Colonic mucosa (tissue), 4 donors: Measurements from ENCODE around the gene C4B. TPM values are rescaled to one million over a fixed set of nuclear protein-coding genes. Genes with fewer than 3 reads are reported as not detected.
"Not testable (repeated sequence)": the region's sequence is repeated elsewhere in the genome, so short reads cannot be mapped to it uniquely, and the experiment has no call there.

ENCODE experiments used
- DNase-seq: peaks from one replicate; pipeline ENCODE4 v3.0.0-alpha.2; 2020
- H3K27ac ChIP-seq: fragments of 200-600 bp; one replicate; pipeline ENCODE4 v1.8.0; 2021
- H3K27me3 ChIP-seq: fragments of 200-600 bp; one replicate; pipeline ENCODE4 v1.8.0; 2021
- H3K36me3 ChIP-seq: fragments of 200-600 bp; one replicate; pipeline ENCODE4 v1.8.0; 2021
- H3K4me1 ChIP-seq: fragments of 200-600 bp; one replicate; pipeline ENCODE4 v1.8.0; 2021; ENCODE audit warnings: mild to moderate bottlenecking
- H3K4me3 ChIP-seq: fragments of 200-600 bp; one replicate; pipeline ENCODE4 v1.8.0; 2021
- H3K9ac ChIP-seq, 2 donors: one replicate each; pipeline ENCODE4 v1.7.0; 2013; ENCODE audit warnings: control low read depth in 2 of 2, low read depth in 2 of 2, low read length in 2 of 2
- H3K9me3 ChIP-seq: fragments of 200-600 bp; one replicate; pipeline ENCODE4 v1.8.0; 2021
- intact Hi-C: fragments of 100-400 bp; cut with DNase I; formaldehyde crosslinking; loops from one replicate; pipeline ENCODE4 v1.14.1; 2022
- total RNA-seq, 2 donors: library from RNA; stranded (reverse); fragmentation: NEBNext Ultra II Directional in 1 of 2; extraction: Animal tissue kit (Norgen Biotek cat#: 25700) in 1 of 2; gene quantifications; one replicate each; pipeline ENCODE4 v1.2.1, GENCODE V29; 2021
- TF ChIP-seq, protein P1 (sequence below): fragments of 200-600 bp; IDR thresholded peaks from one replicate; pipeline ENCODE4 v1.8.0; 2022; ENCODE audit warnings: antibody characterized with exemption, mild to moderate bottlenecking
- donor health status: healthy.
- donor health status: DM: no; HTN: no; CAD: no.
- donor health status: DM: no; HTN: no; CAD: no.

The C4B gene
- total RNA-seq, 2 donors from 2014 or later = 11.9 to 19.4 TPM

GRCh38 chr6:32060966-32061655, 46.5 kb downstream of the C4B start:
- no peak for DNase-seq
- no peaks in the 10 kb centered on the region for H3K27me3 ChIP-seq
- intact Hi-C loops = no loop called here
- TF ChIP-seq, protein P1, sequence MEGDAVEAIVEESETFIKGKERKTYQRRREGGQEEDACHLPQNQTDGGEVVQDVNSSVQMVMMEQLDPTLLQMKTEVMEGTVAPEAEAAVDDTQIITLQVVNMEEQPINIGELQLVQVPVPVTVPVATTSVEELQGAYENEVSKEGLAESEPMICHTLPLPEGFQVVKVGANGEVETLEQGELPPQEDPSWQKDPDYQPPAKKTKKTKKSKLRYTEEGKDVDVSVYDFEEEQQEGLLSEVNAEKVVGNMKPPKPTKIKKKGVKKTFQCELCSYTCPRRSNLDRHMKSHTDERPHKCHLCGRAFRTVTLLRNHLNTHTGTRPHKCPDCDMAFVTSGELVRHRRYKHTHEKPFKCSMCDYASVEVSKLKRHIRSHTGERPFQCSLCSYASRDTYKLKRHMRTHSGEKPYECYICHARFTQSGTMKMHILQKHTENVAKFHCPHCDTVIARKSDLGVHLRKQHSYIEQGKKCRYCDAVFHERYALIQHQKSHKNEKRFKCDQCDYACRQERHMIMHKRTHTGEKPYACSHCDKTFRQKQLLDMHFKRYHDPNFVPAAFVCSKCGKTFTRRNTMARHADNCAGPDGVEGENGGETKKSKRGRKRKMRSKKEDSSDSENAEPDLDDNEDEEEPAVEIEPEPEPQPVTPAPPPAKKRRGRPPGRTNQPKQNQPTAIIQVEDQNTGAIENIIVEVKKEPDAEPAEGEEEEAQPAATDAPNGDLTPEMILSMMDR = no peak
- H3K36me3 ChIP-seq = no peaks in the 10 kb centered on the region
- H3K4me1 ChIP-seq = no peaks in the 10 kb centered on the region
- no peak overlapping the region for H3K9ac ChIP-seq
- no peaks in the 10 kb centered on the region for H3K9me3 ChIP-seq
- no peak overlapping the region for H3K4me3 ChIP-seq
- H3K27ac ChIP-seq = no peak overlapping the region

DNA sequence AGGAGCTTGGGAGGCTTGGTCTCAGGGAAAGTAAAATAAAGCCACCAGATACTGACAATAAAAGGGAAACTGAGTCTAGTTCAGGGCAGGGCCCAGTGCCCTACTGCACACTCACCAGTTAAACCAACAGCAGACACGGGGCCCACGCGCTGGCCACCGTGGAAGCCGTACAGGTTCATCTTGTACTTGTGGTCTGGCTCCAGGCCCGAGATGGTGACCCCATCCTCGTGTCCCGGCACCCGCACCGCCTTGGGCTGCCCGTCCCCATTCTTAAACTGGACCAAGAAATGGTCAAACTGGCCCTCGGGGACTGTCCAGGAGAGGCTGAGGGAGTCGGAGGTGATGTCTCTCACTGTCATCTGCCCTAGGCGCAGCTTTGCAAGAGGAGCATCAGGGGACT, 50.1 kb downstream of the C4B start:
- DNase-seq = no peak
- no peaks in the 10 kb centered on the region for H3K36me3 ChIP-seq

GRCh38 chr6:32067521-32067920, 52.9 kb downstream of the C4B start:
- intact Hi-C loops, H3K27ac ChIP-seq, H3K9me3 ChIP-seq, H3K27me3 ChIP-seq, H3K4me3 ChIP-seq, H3K4me1 ChIP-seq, DNase-seq, H3K36me3 ChIP-seq, H3K9ac ChIP-seq: not testable (repeated sequence)

More for the DNA sequence above, 50.1 kb downstream of the C4B start:
- H3K9me3 ChIP-seq = no peaks in the 10 kb centered on the region
- H3K27ac ChIP-seq = no peak overlapping the region
- H3K9ac ChIP-seq = no peak overlapping the region
- no peaks in the 10 kb centered on the region for H3K4me1 ChIP-seq
- intact Hi-C loops = no loop called here
- H3K4me3 ChIP-seq = no peak overlapping the region
- no peaks in the 10 kb centered on the region for H3K27me3 ChIP-seq
- TF ChIP-seq, protein P1 = no peak

DNA sequence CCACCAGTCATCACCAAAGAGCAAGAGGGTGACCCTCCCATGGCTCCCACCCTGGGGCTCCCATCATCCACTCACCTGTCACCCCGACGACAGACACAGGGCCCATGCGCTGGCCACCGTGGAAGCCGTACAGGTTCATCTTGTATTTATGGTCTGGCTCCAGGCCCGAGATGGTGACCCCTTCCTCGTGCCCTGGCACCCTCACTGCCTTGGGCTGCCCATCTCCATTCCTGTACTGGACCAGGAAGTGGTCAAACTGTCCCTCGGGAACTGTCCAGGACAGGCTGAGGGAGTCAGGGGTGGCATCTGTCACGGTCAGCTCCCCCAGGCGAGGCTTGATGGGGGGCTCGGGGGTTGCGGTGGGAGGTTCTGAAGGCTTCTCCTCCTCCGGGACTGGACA, 53.7 kb downstream of the C4B start:
- DNase-seq, H3K36me3 ChIP-seq, H3K27me3 ChIP-seq, H3K4me3 ChIP-seq, H3K9me3 ChIP-seq, H3K9ac ChIP-seq, H3K4me1 ChIP-seq, H3K27ac ChIP-seq, intact Hi-C loops: not testable (repeated sequence)

- H3K9me3 ChIP-seq = no peaks in the 10 kb centered on the region
- H3K9ac ChIP-seq = no peak overlapping the region
- H3K36me3 ChIP-seq = no peaks in the 10 kb centered on the region
- DNase-seq = no peak
- no peaks in the 10 kb centered on the region for H3K27me3 ChIP-seq
- H3K4me3 ChIP-seq = no peak overlapping the region
- TF ChIP-seq, protein P1 = no peak
- H3K4me1 ChIP-seq = no peaks in the 10 kb centered on the region
- no peak overlapping the region for H3K27ac ChIP-seq
- intact Hi-C loops = no loop called here
These were observed 54.3 kb downstream of the C4B start for GRCh38 chr6:32068867-32069266.

- no peaks in the 10 kb centered on the region for H3K36me3 ChIP-seq
- no peaks in the 10 kb centered on the region for H3K4me1 ChIP-seq
- no peak for DNase-seq
- H3K9ac ChIP-seq = no peak overlapping the region
- H3K9me3 ChIP-seq = no peaks in the 10 kb centered on the region
- TF ChIP-seq, protein P1 = no peak
- no peak overlapping the region for H3K4me3 ChIP-seq
- H3K27me3 ChIP-seq = no peaks in the 10 kb centered on the region
- intact Hi-C loops = no loop called here
- no peak overlapping the region for H3K27ac ChIP-seq
These were observed 54.9 kb downstream of the C4B start for GRCh38 chr6:32069460-32069859.
